Measurements from ENCODE around the gene PPBP.

- no peak for TF ChIP-seq CEBPB (IDR thresholded peaks at IDR 0.05; ENCODE audit: low read depth)
- TF ChIP-seq CBX3 (IDR thresholded peaks at IDR 0.05; ENCODE audit: low read depth): no peak
- no peak for TF ChIP-seq POLR2A (IDR thresholded peaks at IDR 0.05; ENCODE audit: borderline replicate concordance, extremely low read depth, insufficient read depth, insufficient read length)
- TF ChIP-seq CTCF (IDR thresholded peaks at IDR 0.05 in 2 of 3, conservative IDR thresholded peaks at IDR 0.05 in 1 of 3; ENCODE audit: borderline replicate concordance in 1 of 3, insufficient read depth in 1 of 3, low read depth in 2 of 3, low read length in 2 of 3): no peak
- TF ChIP-seq EZH2 (IDR thresholded peaks at IDR 0.05): no peak
- no peak for TF ChIP-seq TCF7L2 (IDR thresholded peaks at IDR 0.05; ENCODE audit: borderline replicate concordance, extremely low read depth, insufficient read depth, insufficient read length)
- no peak for TF ChIP-seq RAD21 (IDR thresholded peaks at IDR 0.05; ENCODE audit: low read depth)
- no peak for TF ChIP-seq MAX (IDR thresholded peaks at IDR 0.05)
- TF ChIP-seq REST (IDR thresholded peaks at IDR 0.05; ENCODE audit: low read depth): no peak
- no peak for TF ChIP-seq EZH2phosphoT487 (IDR thresholded peaks at IDR 0.05; ENCODE audit: borderline replicate concordance)
Measured at GRCh38 chr4:74005528-74005927, 17.5 kb upstream of the PPBP start.
